NCI-H526 (cell line): ENCODE data around the gene MPPED2.
"Not testable (repeated sequence)": the region's sequence is repeated elsewhere in the genome, so short reads cannot be mapped to it uniquely, and the experiment has no call there.

Experiments used
- DNase-seq, 2 experiments: peaks; one replicate each; lab custom pipeline; 2025; lab: John Stamatoyannopoulos, UW

MPPED2 gene

DNA sequence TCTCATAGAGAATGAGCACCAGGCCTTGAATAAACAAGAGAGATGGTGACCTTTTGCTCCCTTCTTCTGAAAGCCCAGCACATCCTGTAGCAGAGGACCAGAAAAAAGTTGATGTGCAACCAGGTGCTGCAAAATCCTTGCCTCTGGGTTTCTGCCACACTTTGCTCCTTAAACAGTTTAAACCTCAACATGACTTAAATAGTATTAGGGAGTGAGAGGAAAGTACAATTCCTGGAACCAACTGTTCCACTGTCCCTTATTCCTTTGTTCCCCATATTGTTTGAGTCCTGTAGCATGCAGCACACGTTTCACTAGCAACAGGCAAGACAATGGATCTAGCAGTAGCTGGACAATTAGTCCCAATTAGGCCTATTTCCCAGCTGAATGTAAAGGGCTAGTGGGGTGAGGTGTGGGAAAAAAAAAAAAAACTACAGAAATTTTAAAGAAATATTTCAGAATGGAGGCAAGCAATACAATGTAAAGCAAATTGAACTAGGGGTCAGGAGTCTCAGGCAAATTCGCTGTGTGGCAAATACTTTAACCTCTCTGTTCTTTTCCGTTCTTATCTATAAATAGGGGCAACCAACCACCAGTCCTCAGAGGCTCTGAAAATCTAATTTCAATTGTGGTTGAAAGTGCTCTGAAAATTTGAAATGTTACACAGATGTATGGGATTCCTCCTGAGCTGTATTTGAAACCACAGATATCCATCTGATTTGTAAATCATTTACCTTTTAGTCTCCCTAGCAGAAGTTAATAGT lies 6.6 kb downstream of the MPPED2 start:
- DNase-seq, result no peak

DNA sequence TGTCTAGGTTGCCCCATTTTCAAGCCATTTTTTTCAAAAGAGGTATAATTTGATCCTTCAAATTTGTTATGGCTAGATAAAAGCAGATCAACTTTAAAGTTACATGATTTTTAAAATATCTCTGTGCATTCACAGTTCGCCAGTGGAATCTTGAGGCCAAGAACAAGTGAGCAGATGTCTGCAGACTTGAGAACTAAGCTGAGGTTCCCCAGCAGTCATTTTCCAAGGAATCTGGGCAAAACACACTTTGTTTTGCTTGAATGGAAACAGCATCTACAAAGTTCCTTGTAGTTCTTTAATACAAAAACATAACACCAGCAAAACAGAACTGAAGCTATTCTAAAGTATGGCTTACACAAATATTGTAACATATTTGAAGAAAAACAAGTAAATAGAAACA lies 7.7 kb downstream of the MPPED2 start:
- DNase-seq, result no peak

GRCh38 chr11:30573951-30574350 lies 12.2 kb downstream of the MPPED2 start:
- DNase-seq, result no peak

- peak; percentile 92 to 96 for DNase-seq
Observed at GRCh38 chr11:30568931-30569330, 17.2 kb downstream of the MPPED2 start.

GRCh38 chr11:30567644-30568043 lies 18.5 kb downstream of the MPPED2 start:
- DNase-seq, result no peak

- DNase-seq, result no peak
Observed at GRCh38 chr11:30567120-30567519, 19.0 kb downstream of the MPPED2 start.

- no peak for DNase-seq
Observed at GRCh38 chr11:30566482-30566881, 19.7 kb downstream of the MPPED2 start.

DNA sequence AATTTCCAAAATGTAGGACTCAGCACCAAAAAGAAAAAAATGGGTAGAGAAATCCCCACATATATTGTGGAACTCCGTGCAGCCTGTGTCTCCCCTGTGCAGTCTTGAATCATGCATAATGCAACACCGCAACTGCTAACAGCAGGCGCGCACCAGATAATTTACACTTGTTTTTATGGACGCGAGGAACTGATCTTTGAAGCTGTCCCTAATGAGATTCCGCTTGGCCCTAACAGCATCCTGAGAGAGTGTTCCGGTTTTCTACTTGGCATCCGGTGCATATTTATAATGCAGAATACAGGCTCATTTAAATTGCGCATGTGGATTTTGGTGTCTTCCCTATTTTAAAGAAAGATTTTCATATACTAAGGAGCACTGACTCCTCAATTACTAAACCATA lies 21.1 kb downstream of the MPPED2 start:
- DNase-seq, result peak; percentile 23 to 27

- no peak for DNase-seq
Observed at GRCh38 chr11:30561691-30562415, 24.3 kb downstream of the MPPED2 start.

GRCh38 chr11:30560206-30561106 lies 25.7 kb downstream of the MPPED2 start:
- DNase-seq, result peak; percentile 38 to 40

- DNase-seq, result no peak
Observed at GRCh38 chr11:30559004-30559403, 27.1 kb downstream of the MPPED2 start.

GRCh38 chr11:30554587-30554986 lies 31.6 kb downstream of the MPPED2 start:
- not testable (repeated sequence) for DNase-seq

DNA sequence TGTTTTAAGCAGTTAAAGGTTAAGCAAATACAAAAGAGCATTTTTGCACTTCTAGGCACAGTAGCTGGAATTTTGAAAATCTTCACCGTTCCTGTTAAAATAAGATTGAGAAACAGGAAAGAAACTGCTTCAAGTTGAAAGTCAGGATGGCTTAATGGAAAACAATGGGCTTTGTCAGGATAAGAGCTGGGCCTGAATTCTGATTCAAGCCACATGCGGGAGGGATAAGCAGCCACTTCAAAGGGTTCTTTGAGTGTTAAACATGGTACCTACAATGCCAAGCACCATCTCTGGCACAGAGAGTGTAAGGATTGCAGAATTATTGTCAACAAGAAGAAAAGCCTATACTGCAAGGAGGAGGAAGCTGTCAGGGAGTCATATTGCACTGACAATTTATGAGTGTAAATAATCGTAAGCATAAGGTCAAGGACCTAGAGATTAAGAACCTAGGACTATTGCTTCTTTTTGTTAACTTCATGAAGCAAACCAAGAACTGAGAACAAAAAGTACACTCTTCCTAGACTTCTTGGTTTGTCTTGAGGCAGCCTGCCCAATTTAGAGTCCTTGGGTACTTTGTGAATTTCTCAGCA lies 32.5 kb downstream of the MPPED2 start:
- DNase-seq, result no peak

- DNase-seq, result no peak
Observed at GRCh38 chr11:30552839-30553238, 33.3 kb downstream of the MPPED2 start.

DNA sequence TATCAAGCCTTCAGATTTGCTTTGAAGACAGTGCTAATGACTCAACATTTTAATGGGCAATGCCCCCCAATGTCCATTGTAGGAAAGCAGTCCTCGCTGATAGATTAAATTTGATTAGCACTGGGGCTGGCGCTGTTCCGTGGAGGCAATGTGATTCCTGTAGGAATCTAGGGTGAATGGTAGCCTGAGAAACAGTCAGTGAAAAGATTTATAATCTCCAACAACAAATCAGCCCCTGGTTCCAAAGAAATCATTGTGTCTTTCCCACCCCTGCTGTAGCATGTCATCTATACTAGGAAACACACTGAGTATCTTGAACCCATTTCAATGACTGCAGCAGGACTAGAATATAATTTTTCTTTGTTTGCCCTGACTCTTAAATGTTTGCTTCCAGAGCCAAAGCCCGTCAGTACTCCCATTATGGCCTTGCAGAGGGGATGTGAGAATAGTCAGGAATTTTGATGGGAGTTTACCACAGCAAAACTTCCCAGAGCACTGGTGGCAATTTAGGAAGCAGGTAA lies 36.1 kb downstream of the MPPED2 start:
- DNase-seq, result no peak

DNA sequence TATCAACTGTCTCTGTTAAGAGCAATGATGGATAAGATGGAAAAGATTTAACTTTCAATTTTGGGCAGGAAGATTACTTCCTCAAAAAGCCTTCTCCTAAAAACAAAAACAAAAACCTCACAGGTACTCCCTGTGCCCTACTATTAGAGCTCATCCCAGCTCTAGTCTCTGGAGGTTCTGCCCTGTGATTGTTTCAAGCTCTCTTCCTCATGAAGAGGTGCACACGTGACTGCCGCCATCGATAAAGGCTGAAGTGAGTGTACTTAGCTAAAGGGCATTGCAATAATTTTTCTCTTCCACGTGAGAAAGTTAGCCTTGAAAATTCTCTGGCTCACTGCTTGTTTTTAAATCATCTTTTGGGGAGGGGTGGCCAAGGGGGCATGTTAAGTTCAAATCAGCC lies 36.6 kb downstream of the MPPED2 start:
- no peak for DNase-seq

DNA sequence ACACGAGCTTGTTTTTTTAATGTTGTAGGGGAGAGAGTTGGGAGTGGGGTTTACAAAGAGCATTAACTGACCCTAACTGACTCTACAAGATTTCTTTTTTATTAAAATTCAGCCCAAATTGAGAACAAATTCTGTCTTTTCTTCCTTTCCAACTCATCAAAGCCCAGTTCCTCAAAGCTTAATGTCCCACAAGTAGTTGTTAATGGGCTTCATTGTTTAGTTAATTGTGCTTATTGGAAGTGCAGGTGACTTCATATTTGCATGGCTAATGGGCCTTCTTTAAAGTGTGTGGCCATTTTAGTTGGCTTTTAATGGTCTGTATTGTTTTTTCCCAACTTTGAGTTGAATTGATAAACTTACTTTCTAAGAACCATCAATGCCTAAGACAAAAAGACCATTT lies 39.8 kb downstream of the MPPED2 start:
- no peak for DNase-seq

GRCh38 chr11:30545507-30545906 lies 40.6 kb downstream of the MPPED2 start:
- DNase-seq, result no peak

DNA sequence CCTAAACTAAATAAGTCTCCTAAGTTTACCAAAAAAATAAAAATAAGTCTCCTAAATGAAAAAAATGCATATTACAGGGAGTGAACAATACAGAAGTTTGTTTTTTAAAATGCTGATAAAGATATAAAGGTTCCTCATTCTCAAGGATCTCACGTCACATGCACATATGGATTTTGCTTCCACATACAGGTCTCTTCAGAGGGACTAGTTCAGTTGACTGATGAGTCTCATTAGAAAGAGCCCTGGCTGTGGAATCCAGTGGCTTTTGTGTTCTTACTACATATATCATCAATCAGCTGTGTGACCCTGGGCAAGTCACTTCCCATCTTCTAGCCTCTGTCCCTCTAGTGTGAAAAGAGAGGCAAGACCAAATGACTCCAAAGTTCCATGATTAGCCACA lies 43.1 kb downstream of the MPPED2 start:
- DNase-seq, result no peak

DNA sequence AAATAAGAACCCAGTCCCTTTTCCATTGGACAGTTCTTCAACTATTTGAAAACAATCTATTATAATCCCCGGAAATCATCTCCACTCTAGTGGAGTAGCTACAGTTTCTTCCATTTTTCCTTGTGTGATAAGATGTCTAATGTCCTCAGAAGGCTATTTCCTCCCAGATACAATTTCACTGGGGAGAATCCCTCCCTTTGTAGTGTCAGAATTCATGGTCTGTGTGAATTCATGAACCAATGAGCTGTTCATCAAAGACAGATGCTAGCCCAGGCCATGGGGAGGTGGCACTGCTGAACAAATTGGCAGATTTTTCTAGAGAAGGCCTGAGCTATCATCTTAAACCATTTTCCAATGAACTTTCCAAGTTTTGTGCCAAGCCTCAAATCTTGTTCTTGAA lies 45.4 kb downstream of the MPPED2 start:
- no peak for DNase-seq

DNA sequence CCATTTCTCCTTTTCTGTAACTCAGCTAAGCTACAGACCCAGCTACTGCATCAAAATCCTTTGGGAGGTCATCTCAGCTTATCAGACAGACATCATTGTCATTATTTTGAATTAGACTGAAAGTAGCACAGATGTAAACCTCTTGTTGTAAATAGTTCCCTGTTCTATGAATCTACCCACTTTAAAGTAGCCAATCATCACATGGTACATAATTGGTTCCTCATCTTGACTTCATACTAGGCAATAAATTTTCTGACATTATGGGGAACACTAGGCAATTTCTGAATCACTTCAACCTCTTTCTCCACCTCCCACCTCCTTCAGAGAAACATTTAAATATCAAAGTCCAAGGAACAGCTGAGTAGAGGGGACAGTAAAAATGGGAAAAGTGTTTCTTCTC lies 47.9 kb downstream of the MPPED2 start:
- DNase-seq, result no peak

- no peak for DNase-seq
Observed at GRCh38 chr11:30535818-30536217, 50.3 kb downstream of the MPPED2 start.
